Activated T-helper 1 cell treated with anti-CD3 and anti-CD28 coated beads, Interleukin-2, amount 50 U/mL, for 16 hours (primary cell): ENCODE results near the gene EPB41L1.

Experiments
- DNase-seq, 2 donors: peaks; one replicate each; pipeline ENCODE4 v3.0.0-alpha.2; 2020; ENCODE audit warnings: low read depth in 1 of 2, low spot score in 1 of 2

Gene EPB41L1

DNA sequence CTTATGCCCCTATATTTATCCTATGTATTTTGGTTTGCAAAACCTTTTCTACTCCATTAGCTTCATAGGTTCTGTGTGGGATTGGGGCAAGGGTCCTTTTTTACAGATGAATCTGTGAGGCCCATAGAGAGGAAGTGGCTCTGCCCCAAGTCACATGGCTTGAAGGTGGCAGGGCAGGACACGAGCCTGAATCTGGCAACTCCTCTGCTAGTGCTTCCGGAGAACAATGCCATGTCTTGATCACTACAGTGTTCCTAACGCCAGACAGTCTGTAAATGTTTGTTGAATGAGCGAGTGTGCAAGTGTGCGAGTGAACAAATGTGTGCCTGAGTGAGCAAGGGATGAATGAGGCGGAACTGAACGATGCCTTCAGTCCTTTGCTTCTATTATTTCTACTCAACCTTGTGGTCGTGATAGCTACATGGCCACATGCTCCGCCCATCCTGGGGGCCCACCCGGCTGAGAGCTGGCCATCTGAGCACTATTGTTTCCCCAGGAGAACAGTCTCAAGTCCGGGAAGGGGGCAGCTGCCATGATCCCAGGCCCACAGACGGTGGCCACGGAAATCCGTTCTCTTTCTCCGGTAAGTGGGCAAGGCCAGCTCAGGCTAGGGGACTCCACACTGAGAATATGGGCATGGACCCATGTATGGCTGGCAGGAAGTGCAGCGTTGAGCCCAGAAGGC lies 64.0 kb downstream of the EPB41L1 start:
- DNase-seq, result no peak

DNA sequence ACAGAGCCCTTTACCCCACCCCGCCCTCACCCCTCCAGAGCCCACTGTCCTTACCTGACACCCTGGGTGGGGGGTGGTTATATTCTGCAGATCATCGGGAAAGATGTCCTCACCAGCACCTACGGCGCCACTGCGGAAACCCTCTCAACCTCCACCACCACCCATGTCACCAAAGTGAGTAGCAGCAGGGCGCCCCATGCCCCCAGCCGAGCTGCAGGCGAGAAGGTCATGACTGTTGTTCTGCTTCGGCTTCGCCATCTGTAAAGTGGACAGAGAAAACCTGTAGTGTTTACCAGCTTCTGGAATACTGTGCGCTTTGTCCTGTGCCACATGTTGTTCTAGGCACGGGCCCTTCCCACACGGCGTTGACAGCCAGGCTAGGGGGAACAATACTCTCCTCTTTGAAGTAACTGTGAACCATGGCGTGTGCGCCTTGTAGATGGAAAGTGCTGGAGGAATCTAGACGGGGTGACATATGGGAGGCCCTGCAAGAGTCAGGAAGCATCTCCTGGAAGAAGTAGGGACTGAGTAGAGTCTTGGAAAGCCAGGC lies 65.2 kb downstream of the EPB41L1 start:
- DNase-seq, result no peak

GRCh38 chr20:36225666-36226065 lies 71.1 kb downstream of the EPB41L1 start:
- DNase-seq, result no peak

DNA sequence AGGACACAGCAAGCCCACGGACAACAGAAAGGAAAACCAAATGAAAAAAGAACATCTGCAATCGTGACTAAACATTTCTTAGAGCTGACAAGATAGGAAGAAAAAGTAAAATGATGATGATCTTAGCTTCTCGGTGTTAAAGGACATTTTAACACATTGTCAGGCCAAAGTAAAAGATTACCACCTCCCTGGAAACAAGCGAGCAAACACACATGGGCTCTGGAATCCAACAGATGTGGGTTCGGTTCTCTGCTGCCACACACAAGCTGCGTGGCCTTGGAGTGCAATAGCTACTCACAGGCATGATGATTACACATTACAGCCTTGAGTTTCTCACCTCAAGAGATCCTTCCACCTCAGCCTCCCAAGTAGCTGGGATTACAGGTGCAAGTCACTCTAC lies 74.2 kb downstream of the EPB41L1 start:
- DNase-seq, result no peak

GRCh38 chr20:36230019-36230418 lies 75.5 kb downstream of the EPB41L1 start:
- no peak for DNase-seq

DNA sequence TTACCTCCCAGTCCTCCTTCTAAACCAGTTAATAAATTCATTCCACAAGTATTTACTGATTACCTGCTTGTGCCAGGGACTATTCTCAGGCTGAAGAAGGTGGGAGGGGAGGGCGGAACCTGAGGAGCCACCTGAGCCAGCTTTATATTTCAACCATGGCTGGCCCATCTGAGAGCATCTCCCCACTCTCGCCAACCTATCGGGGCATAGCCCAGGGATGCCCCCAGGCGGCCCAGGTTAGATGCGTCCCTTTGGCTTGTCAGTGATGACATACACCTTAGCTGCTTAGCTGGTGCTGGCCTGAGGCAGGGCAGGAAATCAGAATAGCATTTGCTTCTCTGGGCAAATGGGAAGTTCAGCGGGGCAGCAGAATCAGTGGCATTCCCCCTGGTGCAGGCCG lies 76.8 kb downstream of the EPB41L1 start:
- no peak for DNase-seq

- no peak for DNase-seq
Observed at GRCh38 chr20:36234771-36235320, 80.3 kb downstream of the EPB41L1 start.

GRCh38 chr20:36235892-36236785 lies 81.6 kb downstream of the EPB41L1 start, which contains the start of gene AAR2:
Gene AAR2, plus strand, starts transcription at chr20:36236478. Its CDS starts 3,391 bp downstream, at chr20:36239869.
- peak; percentile 63 to 67 for DNase-seq

- no peak for DNase-seq
Observed at GRCh38 chr20:36236786-36237121, 82.2 kb downstream of the EPB41L1 start.

DNA sequence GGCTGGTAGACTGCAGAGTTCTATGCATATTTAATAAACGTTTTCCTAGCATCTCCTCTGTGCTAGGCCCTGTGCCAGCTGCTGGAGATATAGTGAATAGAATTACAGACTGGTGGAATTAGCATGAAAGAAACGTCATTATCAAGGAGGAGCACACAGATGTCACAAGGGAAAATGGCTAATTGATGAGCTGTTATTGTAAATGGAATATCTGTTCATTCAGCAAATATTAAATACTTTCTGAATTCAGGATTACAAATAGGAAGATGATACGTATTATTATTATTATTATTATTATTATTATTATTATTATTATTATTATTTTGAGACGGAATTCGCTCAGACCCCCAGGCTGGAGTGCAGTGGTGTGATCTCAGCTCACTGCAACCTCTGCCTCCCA lies 82.9 kb downstream of the EPB41L1 start:
- DNase-seq, result no peak

GRCh38 chr20:36238153-36238552 lies 83.6 kb downstream of the EPB41L1 start:
- DNase-seq, result no peak

DNA sequence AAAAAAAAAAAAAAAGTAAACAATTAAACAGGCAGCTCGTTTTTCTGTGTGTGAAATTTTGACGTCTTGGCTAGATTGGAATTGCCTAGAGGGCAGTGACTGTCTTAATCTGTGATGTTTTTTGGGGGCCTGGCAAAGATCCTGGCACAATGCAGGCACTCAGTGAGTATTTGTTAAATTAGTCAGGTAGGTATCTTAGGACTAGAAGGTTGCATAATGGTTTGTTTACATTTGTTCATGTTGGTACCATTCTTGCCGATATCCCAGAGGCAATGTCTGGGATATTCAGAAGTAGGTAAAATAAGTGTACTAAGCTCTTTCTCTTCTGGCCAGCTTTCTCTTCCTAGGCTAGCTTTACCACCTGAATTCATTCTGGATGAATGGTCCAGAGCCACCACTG lies 84.2 kb downstream of the EPB41L1 start:
- DNase-seq, result no peak

- no peak for DNase-seq
Observed at GRCh38 chr20:36240076-36240475, 85.5 kb downstream of the EPB41L1 start.

DNA sequence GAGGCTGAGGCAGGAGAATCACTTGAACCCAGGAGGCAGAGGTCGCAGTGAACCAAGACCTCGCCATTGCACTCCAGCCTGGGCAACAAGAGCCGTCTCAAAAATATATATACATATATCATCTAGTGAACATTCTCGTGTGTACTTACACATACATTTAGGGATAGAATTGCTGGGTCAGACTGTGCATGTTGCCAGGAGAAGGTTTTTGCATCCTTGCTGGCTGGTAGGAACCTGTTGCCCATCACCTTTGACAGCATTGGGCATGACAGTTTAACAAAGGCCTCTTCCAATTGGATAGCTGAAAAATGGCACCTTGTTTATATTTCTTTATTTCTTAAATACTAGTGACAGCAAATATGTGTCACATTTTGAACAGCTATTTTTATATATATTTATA lies 87.1 kb downstream of the EPB41L1 start:
- DNase-seq, result no peak

GRCh38 chr20:36243726-36244125 lies 89.2 kb downstream of the EPB41L1 start:
- DNase-seq, result no peak

GRCh38 chr20:36246401-36246800 lies 91.9 kb downstream of the EPB41L1 start:
- no peak for DNase-seq

GRCh38 chr20:36248836-36249235 lies 94.3 kb downstream of the EPB41L1 start:
- no peak for DNase-seq

DNA sequence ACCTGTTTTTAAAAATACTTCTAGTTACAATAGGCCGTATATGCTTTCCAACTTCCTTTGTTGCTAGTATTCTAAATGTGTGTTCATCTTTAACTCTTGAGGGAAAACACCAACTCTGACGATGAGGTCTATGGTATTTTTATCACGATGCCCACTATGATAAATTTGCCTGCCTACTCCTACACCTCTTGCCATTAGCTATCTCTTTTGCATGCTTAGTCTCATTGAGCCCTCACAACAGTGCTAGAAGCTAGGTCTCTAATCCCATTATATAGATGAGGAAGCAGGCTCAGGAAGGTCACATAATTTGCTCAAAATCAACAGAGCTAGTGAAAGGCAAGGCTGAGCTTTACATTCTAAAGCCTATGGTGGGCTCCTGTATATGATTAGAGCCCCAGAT lies 94.9 kb downstream of the EPB41L1 start:
- DNase-seq, result no peak

GRCh38 chr20:36251426-36251825 lies 96.9 kb downstream of the EPB41L1 start:
- DNase-seq, result no peak

GRCh38 chr20:36252511-36252910 lies 98.0 kb downstream of the EPB41L1 start:
- DNase-seq, result no peak

DNA sequence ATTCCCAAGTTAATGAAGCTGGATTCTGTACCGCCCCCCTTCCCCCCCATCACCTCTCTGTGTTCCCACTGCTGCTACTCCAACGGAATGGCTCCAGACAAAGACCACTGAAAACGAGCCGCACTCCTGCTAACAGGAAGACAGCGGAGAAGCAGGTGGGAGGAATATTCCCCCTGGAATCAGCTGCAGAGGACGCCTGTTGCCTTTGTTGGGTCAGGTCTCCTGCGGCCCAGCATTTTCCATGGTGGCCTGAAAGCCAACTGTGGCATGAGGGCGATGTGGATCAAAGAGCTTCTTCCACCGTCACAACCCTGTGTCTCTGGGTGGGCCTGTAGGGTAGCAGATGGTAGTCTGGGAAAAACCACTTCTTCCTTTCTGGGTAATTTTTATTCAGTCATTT lies 98.5 kb downstream of the EPB41L1 start:
- DNase-seq, result no peak

DNA sequence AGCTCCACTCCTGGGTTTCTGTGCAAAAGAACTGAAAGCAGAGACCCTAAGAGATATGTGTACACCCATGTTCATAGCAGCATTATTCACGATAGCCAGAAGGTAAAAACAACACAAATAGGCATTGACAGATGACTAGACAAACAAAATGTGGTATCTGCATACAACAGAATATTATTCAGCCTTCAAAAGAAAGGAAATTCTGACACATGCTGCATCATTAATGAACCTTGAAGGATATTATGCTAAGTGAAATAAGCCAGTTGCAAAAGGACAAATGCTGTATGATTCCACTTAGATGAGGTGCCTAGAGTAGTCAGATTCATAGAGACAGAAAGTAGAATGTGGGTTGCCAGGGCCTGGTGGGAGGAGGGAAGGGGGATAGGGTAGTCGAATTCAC lies 99.5 kb downstream of the EPB41L1 start:
- no peak for DNase-seq
